HCT116 (cell line): Measurements from ENCODE around the gene TNF. TPM values are rescaled to one million over a fixed set of nuclear protein-coding genes. Genes with fewer than 3 reads are reported as not detected.

Source experiments
- ATAC-seq: fragments of 200-7000 bp; cut with Tn5 transposase; 2 replicates; pipeline ENCODE4 v1.9.1; 2020; ENCODE audit warnings: mild to moderate bottlenecking, moderate library complexity
- Bru-seq: library from RNA; stranded (reverse); fragments of 400-500 nt; gene quantifications from one replicate; lab custom pipeline; 2021; lab: Mats Ljungman, UMichigan
- BruChase-seq, 2 experiments: library from RNA; stranded (reverse); fragments of 400-500 nt; gene quantifications; one replicate each; lab custom pipeline; 2021; lab: Mats Ljungman, UMichigan
- BruUV-seq: library from RNA; stranded (reverse); fragments of 400-500 nt; replicated peaks from 2 replicates; lab custom pipeline; 2021; lab: Mats Ljungman, UMichigan
- CTCF ChIA-PET: fragments of 300-600 bp; sonication (Branson Sonifier 250); formaldehyde crosslinking; loops from one replicate; lab custom pipeline; 2021; ENCODE audit warnings: antibody characterized with exemption; lab: Charles Lee
- POLR2A ChIA-PET: fragments of 300-600, 350-600 bp; sonication (Branson Sonifier 250); formaldehyde crosslinking; loops from one replicate; lab custom pipeline; 2021; ENCODE audit warnings: antibody characterized with exemption; lab: Charles Lee
- RAD21 ChIA-PET, 2 experiments: fragments of 300-600 bp; sonication (Branson Sonifier 250); formaldehyde crosslinking; loops; one replicate each; lab custom pipeline; 2023; ENCODE audit warnings: low total read pairs in 2 of 2; ENCODE audit not compliant: uncharacterized antibody in 2 of 2, unreplicated experiment in 2 of 2, low non-redundant PET in 1 of 2; lab: Charles Lee
- DNase-seq: peaks from one replicate; pipeline ENCODE4 v3.0.0-alpha.2; 2010; ENCODE audit warnings: low read depth, low spot score
- H2AFZ ChIP-seq: fragments of 200-600 bp; shearing (Covaris generic), sonication (generic); 2 replicates; pipeline ENCODE4 v1.6.1; 2017; ENCODE audit warnings: low read depth, mixed run types, mixed read lengths, antibody characterized with exemption, low read length; ENCODE audit not compliant: poor library complexity, severe bottlenecking
- H3K27ac ChIP-seq: 2 replicates; pipeline ENCODE4 v1.5.1; 2012; ENCODE audit warnings: low read depth, low read length
- H3K27me3 ChIP-seq: fragments of 200-600 bp; sonication (generic); 2 replicates; pipeline ENCODE4 v1.6.1; 2016; ENCODE audit warnings: mixed run types, low read length, mixed read lengths; ENCODE audit not compliant: insufficient read depth
- H3K36me3 ChIP-seq, 2 experiments: fragments of 200-500 bp in 1 of 2; fragments of 200-600 bp in 1 of 2; sonication (Bioruptor generic) in 1 of 2; sonication (generic) in 1 of 2; 2 replicates each; pipeline versions ENCODE4 v1.5.1 to v1.6.1; 2014 to 2016; ENCODE audit warnings: low read length in 2 of 2, inconsistent platforms in 1 of 2, mixed read lengths in 1 of 2, mixed run types in 1 of 2; ENCODE audit not compliant: insufficient read depth in 2 of 2, control insufficient read depth in 1 of 2
- H3K4me1 ChIP-seq, 2 experiments: fragments of 200-600 bp in 1 of 2; sonication (generic) in 1 of 2; 2 replicates each; pipeline versions ENCODE4 v1.5.1 to v1.6.1; 2012 to 2017; ENCODE audit warnings: low read length in 2 of 2, inconsistent platforms in 1 of 2, mild to moderate bottlenecking in 1 of 2, mixed read lengths in 1 of 2, mixed run types in 1 of 2, moderate library complexity in 1 of 2; ENCODE audit not compliant: insufficient read depth in 2 of 2, control insufficient read depth in 1 of 2
- H3K4me2 ChIP-seq: fragments of 200-600 bp; sonication (generic); 2 replicates; pipeline ENCODE4 v1.6.1; 2017; ENCODE audit warnings: mixed run types, low read length, mixed read lengths
- H3K4me3 ChIP-seq, 2 experiments: fragments of 200-600 bp in 1 of 2; sonication (generic) in 1 of 2; replicated peaks in 1 of 2; 2 replicates each; pipeline ENCODE4 v1.5.1; 2011 to 2016; ENCODE audit warnings: low read length in 2 of 2, control low read depth in 1 of 2, low read depth in 1 of 2, mild to moderate bottlenecking in 1 of 2, mixed read lengths in 1 of 2, mixed run types in 1 of 2
- H3K79me2 ChIP-seq: fragments of 200-600 bp; sonication (generic); 2 replicates; pipeline ENCODE4 v1.6.1; 2017; ENCODE audit warnings: mild to moderate bottlenecking, mixed run types, low read length, moderate library complexity, mixed read lengths; ENCODE audit not compliant: insufficient read depth
- H3K9ac ChIP-seq: fragments of 200-600 bp; sonication (generic); 2 replicates; pipeline ENCODE4 v1.6.1; 2016; ENCODE audit warnings: low read length, mixed read lengths
- H3K9me2 ChIP-seq: fragments of 200-600 bp; sonication (generic), shearing (Covaris generic); 2 replicates; pipeline ENCODE4 v1.6.1; 2017; ENCODE audit warnings: mixed run types, mild to moderate bottlenecking, moderate library complexity; ENCODE audit not compliant: insufficient read depth
- H3K9me3 ChIP-seq, 2 experiments: fragments of 200-500 bp in 1 of 2; fragments of 200-600 bp in 1 of 2; sonication (Bioruptor generic) in 1 of 2; sonication (generic) in 1 of 2; 2 replicates each; pipeline ENCODE4 v1.6.1; 2014 to 2017; ENCODE audit warnings: low read length in 2 of 2, mixed read lengths in 2 of 2, inconsistent platforms in 1 of 2, low read depth in 1 of 2, mild to moderate bottlenecking in 1 of 2, mixed run types in 1 of 2, moderate library complexity in 1 of 2; ENCODE audit not compliant: control insufficient read depth in 1 of 2, insufficient read depth in 1 of 2
- H4K20me1 ChIP-seq: fragments of 200-600 bp; sonication (generic), shearing (Covaris generic); 2 replicates; pipeline ENCODE4 v1.6.1; 2017; ENCODE audit warnings: mixed run types, mild to moderate bottlenecking, moderate library complexity; ENCODE audit not compliant: insufficient read depth
- ATF3 ChIP-seq: IDR thresholded peaks from 2 replicates; pipeline ENCODE4 v1.6.1; 2012
- CBX3 ChIP-seq: IDR thresholded peaks from 2 replicates; pipeline ENCODE4 v1.6.1; 2012; ENCODE audit warnings: low read depth
- CEBPB ChIP-seq: IDR thresholded peaks from 2 replicates; pipeline ENCODE4 v1.6.1; 2012; ENCODE audit warnings: low read depth
- CTCF ChIP-seq, 3 experiments: fragments of 200-600 bp in 1 of 3; sonication (generic) in 1 of 3; IDR thresholded peaks in 2 of 3; conservative IDR thresholded peaks in 1 of 3; 2 replicates each; pipeline ENCODE4 v1.5.1; 2012 to 2017; ENCODE audit warnings: low read depth in 2 of 3, low read length in 2 of 3, antibody characterized with exemption in 1 of 3, borderline replicate concordance in 1 of 3, control low read depth in 1 of 3, mild to moderate bottlenecking in 1 of 3, mixed read lengths in 1 of 3, mixed run types in 1 of 3, moderate library complexity in 1 of 3; ENCODE audit not compliant: insufficient read depth in 1 of 3
- EGR1 ChIP-seq: IDR thresholded peaks from 2 replicates; pipeline ENCODE4 v1.6.1; 2012; ENCODE audit warnings: low read depth
- ELF1 ChIP-seq: IDR thresholded peaks from 2 replicates; pipeline ENCODE4 v1.6.1; 2012; ENCODE audit warnings: low read depth, borderline replicate concordance
- EZH2 ChIP-seq: fragments of 200-600 bp; sonication (generic); IDR thresholded peaks from 2 replicates; pipeline ENCODE4 v1.6.1; 2017; ENCODE audit warnings: antibody characterized with exemption, mixed run types
- EZH2phosphoT487 ChIP-seq: fragments of 200-600 bp; IDR thresholded peaks from 2 replicates; pipeline ENCODE4 v1.6.1; 2018; ENCODE audit warnings: antibody characterized with exemption, borderline replicate concordance
- FOSL1 ChIP-seq: IDR thresholded peaks from 2 replicates; pipeline ENCODE4 v1.6.1; 2012; ENCODE audit warnings: low read depth
- JUND ChIP-seq: IDR thresholded peaks from 2 replicates; pipeline ENCODE4 v1.6.1; 2012
- POLR2A ChIP-seq: IDR thresholded peaks from 2 replicates; pipeline ENCODE4 v1.7.0; 2011; ENCODE audit warnings: borderline replicate concordance; ENCODE audit not compliant: insufficient read depth, insufficient read length; ENCODE audit errors: extremely low read depth
- RAD21 ChIP-seq: IDR thresholded peaks from 2 replicates; pipeline ENCODE4 v1.6.1; 2012; ENCODE audit warnings: low read depth, mild to moderate bottlenecking
- SRF ChIP-seq: IDR thresholded peaks from 2 replicates; pipeline ENCODE4 v1.6.1; 2012; ENCODE audit warnings: low read depth
- TCF7L2 ChIP-seq: IDR thresholded peaks from 2 replicates; pipeline ENCODE4 v1.7.0; 2011; ENCODE audit warnings: borderline replicate concordance, inconsistent platforms; ENCODE audit not compliant: insufficient read depth, insufficient read length; ENCODE audit errors: extremely low read depth
- YY1 ChIP-seq: IDR thresholded peaks from 2 replicates; pipeline ENCODE4 v1.6.1; 2011; ENCODE audit warnings: low read length, low read depth, moderate library complexity, mild to moderate bottlenecking; ENCODE audit not compliant: insufficient replicate concordance; ENCODE audit errors: extremely low read depth
- ZBTB33 ChIP-seq: IDR thresholded peaks from 2 replicates; pipeline ENCODE4 v1.6.1; 2011; ENCODE audit warnings: mild to moderate bottlenecking, low read length, moderate library complexity; ENCODE audit not compliant: insufficient replicate concordance; ENCODE audit errors: extremely low read depth
- ZNF274 ChIP-seq: fragments of 200-500 bp; sonication (Bioruptor generic); IDR thresholded peaks from 2 replicates; pipeline ENCODE4 v1.6.1; 2014; ENCODE audit warnings: mild to moderate bottlenecking, low read depth, low read length, inconsistent platforms
- intact Hi-C: fragments of 100-400 bp; cut with micrococcal nuclease; formaldehyde crosslinking; loops from 2 replicates; pipeline ENCODE4 v1.10.0; 2022
- long read RNA-seq: library from polyadenylated mRNA; unstranded; transcript quantifications from one replicate; pipeline ENCODE4 v2.0.0, GENCODE V29; 2021; ENCODE audit not compliant: unreplicated experiment
- polyA plus RNA-seq: library from polyadenylated mRNA; unstranded; fragments of >200 nt; gene quantifications from 2 replicates; pipeline ENCODE4 v1.2.1, GENCODE V29; 2012; ENCODE audit warnings: missing spikeins
- total RNA-seq: library from RNA; stranded (reverse); gene quantifications from one replicate; pipeline ENCODE4 v1.2.1, GENCODE V29; 2021; ENCODE audit not compliant: unreplicated experiment

TNF gene
- 0.59 TPM for total RNA-seq
- not detected in 2 replicates for polyA plus RNA-seq
- not detected for Bru-seq, nascent RNA
- percentile 15 among the genes with signal in this experiment for BruChase-seq, experiment 1, labeled RNA remaining after a 6-hour chase
- not detected for BruChase-seq, experiment 2, labeled RNA remaining after a 2-hour chase
- long read RNA-seq: 0 reads

- no peak within 1 kb of the TSS for H3K27ac ChIP-seq
- H3K9ac ChIP-seq: no peak within 1 kb of the TSS
- no peaks in the 10 kb centered on the region for H3K27me3 ChIP-seq
- no peaks in the 10 kb centered on the region for H3K79me2 ChIP-seq
- no peaks in the 10 kb centered on the region for H3K9me3 ChIP-seq
- peaks cover 0 to 3% of the 10 kb centered on the region in 2 experiments; a peak in 1 of 4 replicates for H3K4me1 ChIP-seq
- no peak within 1 kb of the TSS for H2AFZ ChIP-seq
- no peak within 1 kb of the TSS for H3K4me2 ChIP-seq
- ChIA-PET POLR2A (no interaction called here), RAD21 (no interaction called here), CTCF (no interaction called here)
- DNase-seq (no peak), ATAC-seq (no peak)
- TF ChIP-seq EZH2 (no peak), ZNF274 (no peak), CTCF (IDR thresholded peaks at IDR 0.05 in 2 of 3, conservative IDR thresholded peaks at IDR 0.05 in 1 of 3; ENCODE audit: borderline replicate concordance in 1 of 3, insufficient read depth in 1 of 3, low read depth in 2 of 3, low read length in 2 of 3) (no peak), CEBPB (no peak), YY1 (no peak), JUND (no peak), ATF3 (no peak), ZBTB33 (no peak), FOSL1 (no peak), TCF7L2 (no peak), POLR2A (no peak), SRF (no peak), RAD21 (no peak), CBX3 (no peak), EZH2phosphoT487 (no peak), ELF1 (no peak), EGR1 (no peak)
- H3K9me2 ChIP-seq: no peaks in the 10 kb centered on the region
- H3K36me3 ChIP-seq: no peaks in the 10 kb centered on the region
- no TSS peak for BruUV-seq
- H3K4me3 ChIP-seq: no peak within 1 kb of the TSS
- intact Hi-C loops: no loop called here
- H4K20me1 ChIP-seq: no peaks in the 10 kb centered on the region
These were observed at the start of gene TNF for GRCh38 chr6:31575335-31575901. Gene TNF, plus strand, starts transcription at chr6:31575565. Its CDS starts 177 bp downstream, at chr6:31575742.
